Measurements from ENCODE around the gene FDPS.

DNA sequence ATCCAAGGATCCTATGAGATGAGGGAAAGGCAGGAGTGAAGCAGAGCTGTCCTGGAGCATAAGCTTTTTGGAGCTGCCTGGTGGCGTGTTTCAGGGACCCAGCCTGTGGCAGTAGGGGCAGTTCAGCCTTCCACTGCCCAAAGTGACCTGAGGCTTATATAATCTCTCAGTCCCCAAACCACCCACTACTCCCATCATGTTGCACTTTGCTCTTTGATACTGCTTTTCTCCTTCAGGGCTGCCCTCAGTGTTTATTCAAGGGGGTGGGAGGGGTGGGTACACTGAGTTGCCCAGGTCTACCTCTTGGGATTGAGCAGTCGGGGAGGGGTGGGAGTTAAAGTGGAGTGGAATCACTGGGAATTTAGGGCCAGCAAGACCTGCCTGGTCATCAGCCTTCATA lies 22.1 kb upstream of the FDPS start:
- TF ChIP-seq, protein P1, sequence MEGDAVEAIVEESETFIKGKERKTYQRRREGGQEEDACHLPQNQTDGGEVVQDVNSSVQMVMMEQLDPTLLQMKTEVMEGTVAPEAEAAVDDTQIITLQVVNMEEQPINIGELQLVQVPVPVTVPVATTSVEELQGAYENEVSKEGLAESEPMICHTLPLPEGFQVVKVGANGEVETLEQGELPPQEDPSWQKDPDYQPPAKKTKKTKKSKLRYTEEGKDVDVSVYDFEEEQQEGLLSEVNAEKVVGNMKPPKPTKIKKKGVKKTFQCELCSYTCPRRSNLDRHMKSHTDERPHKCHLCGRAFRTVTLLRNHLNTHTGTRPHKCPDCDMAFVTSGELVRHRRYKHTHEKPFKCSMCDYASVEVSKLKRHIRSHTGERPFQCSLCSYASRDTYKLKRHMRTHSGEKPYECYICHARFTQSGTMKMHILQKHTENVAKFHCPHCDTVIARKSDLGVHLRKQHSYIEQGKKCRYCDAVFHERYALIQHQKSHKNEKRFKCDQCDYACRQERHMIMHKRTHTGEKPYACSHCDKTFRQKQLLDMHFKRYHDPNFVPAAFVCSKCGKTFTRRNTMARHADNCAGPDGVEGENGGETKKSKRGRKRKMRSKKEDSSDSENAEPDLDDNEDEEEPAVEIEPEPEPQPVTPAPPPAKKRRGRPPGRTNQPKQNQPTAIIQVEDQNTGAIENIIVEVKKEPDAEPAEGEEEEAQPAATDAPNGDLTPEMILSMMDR (IDR thresholded peaks at IDR 0.05; ENCODE audit: poor library complexity): no peak
- no peak for TF ChIP-seq EZH2phosphoT487 (IDR thresholded peaks at IDR 0.05; ENCODE audit: low read depth, severe bottlenecking, unreplicated experiment)
